AG09309 (cell line): ENCODE measurements around the gene CALCA.

Source experiments
- DNase-seq: peaks from one replicate; pipeline ENCODE4 v3.0.0-alpha.2; 2010; ENCODE audit warnings: low read depth
- H3K4me3 ChIP-seq: 2 replicates; pipeline ENCODE4 v1.5.1; 2011; ENCODE audit warnings: mild to moderate bottlenecking, low read depth, low read length, moderate library complexity; ENCODE audit not compliant: control insufficient read depth
- TF ChIP-seq, protein P1 (sequence below): IDR thresholded peaks from 2 replicates; pipeline ENCODE4 v1.5.1; 2011; ENCODE audit warnings: mild to moderate bottlenecking, low read depth, low read length, inconsistent platforms; ENCODE audit not compliant: insufficient read depth, control insufficient read depth; ENCODE audit errors: missing control alignments

CALCA gene

DNA sequence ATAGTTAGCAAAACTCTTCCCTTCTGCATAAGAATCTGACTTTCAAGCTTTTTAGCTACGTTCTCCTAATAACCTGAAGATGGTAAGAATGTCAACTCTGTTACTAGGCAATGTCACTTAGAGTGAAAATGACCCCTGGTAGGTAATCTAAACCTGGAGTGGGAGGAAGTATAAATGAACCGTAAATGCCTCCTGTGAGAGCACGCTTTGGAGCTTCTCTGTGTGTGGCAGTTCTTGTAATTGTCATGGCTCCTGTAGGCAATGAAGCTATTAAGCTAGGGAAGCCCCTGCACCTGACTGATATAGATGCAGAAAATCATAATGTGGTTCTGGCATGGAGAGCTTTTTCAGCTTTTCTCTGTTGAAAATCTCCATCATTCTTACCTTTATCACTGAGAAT, 29.4 kb downstream of the CALCA start:
- DNase-seq: no peak
- TF ChIP-seq, protein P1, sequence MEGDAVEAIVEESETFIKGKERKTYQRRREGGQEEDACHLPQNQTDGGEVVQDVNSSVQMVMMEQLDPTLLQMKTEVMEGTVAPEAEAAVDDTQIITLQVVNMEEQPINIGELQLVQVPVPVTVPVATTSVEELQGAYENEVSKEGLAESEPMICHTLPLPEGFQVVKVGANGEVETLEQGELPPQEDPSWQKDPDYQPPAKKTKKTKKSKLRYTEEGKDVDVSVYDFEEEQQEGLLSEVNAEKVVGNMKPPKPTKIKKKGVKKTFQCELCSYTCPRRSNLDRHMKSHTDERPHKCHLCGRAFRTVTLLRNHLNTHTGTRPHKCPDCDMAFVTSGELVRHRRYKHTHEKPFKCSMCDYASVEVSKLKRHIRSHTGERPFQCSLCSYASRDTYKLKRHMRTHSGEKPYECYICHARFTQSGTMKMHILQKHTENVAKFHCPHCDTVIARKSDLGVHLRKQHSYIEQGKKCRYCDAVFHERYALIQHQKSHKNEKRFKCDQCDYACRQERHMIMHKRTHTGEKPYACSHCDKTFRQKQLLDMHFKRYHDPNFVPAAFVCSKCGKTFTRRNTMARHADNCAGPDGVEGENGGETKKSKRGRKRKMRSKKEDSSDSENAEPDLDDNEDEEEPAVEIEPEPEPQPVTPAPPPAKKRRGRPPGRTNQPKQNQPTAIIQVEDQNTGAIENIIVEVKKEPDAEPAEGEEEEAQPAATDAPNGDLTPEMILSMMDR: no peak
- no peak overlapping the region for H3K4me3 ChIP-seq

DNA sequence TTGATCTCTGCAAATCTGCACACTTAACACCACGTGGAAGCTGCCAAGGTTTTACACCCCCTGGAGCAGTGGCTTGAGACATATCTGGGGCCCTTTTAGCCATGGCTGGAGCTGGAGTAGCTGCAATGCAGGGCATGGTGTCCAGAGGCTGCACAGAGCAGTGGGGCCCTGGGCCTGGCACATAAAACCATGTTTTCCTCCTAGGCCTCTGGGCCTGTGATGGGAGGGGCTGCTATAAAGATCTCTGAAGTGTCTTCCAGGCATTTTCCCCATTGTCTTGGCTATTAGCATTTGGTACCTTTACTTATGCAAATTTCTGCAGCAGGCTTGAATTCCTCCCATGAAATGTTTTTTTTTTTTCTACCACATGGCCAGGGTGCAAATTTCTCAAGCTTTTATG, 33.2 kb downstream of the CALCA start:
- no peak for DNase-seq
- no peak overlapping the region for H3K4me3 ChIP-seq
- TF ChIP-seq, protein P1: no peak

DNA sequence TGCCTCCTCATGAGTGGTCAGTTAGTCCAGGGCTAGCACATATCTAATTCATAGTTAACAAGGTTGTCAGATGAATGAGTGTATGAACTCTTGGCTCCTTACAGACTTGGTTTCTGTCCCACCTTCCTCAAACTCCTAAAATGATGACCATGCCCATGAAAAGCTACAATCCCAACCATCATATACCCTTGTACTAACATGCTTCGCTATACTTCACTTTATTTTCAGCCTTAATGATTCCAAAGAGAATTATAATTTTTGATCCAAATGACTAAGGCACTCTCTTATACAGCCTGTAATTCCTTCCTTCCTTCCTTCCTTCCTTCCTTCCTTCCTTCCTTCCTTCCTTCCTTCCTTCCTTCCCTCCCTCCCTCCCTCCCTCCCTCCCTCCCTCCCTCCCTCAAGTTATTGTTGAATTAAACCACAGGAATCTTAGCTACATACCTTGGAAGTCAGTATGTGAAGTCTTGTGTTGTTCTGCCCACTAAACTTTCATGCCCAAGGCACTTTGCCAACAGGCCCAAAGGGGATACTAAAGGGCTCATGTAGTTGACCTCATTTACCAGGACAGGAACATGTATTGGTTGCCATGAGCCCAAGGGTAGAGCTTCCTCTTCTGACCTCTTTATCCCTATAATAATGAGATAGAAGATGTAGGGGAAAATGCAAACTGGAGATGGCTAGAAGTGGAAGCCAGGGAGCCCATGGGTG, 37.4 kb downstream of the CALCA start:
- DNase-seq: no peak
- TF ChIP-seq, protein P1: no peak
- H3K4me3 ChIP-seq: no peak overlapping the region

DNA sequence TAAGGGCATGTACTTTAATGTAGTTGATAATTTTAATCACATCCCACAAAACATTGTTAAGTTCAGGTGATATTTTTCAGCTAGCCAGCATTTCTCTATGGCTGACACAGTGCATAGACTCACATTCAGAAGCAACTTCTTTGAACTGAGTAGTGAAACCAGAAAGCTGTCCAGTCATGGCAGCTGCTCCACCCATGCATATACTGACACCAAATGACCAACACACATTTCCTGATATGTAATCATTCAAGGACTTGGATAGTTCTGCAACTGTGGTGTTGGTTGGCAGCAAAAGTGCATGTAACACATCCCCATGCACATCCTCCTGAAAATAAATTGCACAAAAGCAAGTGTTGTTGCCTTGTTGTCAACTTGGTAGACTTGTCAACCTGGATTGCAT, 39.7 kb downstream of the CALCA start:
- TF ChIP-seq, protein P1: no peak
- no peak overlapping the region for H3K4me3 ChIP-seq
- no peak for DNase-seq

DNA sequence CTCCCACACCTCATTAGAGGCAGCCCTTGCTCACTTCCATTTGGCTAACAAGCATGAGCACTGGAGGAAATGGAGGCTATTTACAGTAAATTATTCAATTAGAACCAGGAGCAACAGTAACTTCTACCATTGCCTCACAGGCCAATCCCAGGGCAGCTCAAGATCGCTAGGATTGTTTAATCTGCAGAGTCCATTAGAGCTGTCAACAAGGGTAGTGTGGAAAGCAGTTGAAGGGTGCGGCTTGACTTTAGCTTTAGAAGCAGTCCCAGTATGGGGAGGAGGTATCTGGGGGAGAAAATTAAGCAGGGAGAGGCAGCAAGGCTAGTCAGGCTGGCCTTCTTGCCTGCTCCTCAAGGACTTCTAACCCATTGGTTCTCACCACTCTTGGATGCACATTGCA, 41.8 kb downstream of the CALCA start:
- DNase-seq: no peak
- TF ChIP-seq, protein P1: no peak
- no peak overlapping the region for H3K4me3 ChIP-seq

DNA sequence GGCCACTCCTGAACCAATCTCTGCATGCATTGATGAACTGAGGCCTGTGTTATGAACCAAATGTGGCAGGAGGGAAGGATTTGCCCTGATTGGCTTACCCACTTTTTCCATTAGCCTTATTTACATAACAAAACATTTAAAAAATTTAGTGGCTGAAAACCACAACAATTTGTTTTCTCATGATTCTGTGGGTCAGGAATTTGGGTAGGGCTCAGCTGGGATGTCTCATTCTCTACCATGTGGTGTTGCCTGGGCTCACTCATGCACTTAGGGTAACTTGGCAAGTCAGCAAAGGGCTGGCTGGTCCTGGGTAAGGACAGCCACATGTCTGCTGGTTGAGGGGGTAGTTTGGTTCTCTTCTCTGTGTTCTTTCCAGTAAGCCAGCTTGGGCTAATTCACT, 45.0 kb downstream of the CALCA start:
- TF ChIP-seq, protein P1: no peak
- no peak for DNase-seq
- H3K4me3 ChIP-seq: no peak overlapping the region
